OCI-LY7 (cell line): Measurements from ENCODE around the gene NEUROD2. TPM values are rescaled to one million over a fixed set of nuclear protein-coding genes. Genes with fewer than 3 reads are reported as not detected.
A peak's percentile ranks its signal among the peaks of the same experiment; 100 is the strongest.

Experiments used
- BruUV-seq: library from RNA; stranded (reverse); fragments of 400-500 nt; replicated peaks from 2 replicates; lab custom pipeline; 2021; lab: Mats Ljungman, UMichigan
- CTCF ChIA-PET: fragments of 300-600 bp; sonication (Branson Sonifier 250); formaldehyde crosslinking; loops from one replicate; lab custom pipeline; 2022; ENCODE audit warnings: antibody characterized with exemption; ENCODE audit not compliant: unreplicated experiment; lab: Charles Lee
- POLR2A ChIA-PET: fragments of 300-600 bp; sonication (Branson Sonifier 250); formaldehyde crosslinking; loops from one replicate; lab custom pipeline; 2022; ENCODE audit warnings: antibody characterized with exemption; lab: Charles Lee
- DNase-seq: peaks from one replicate; pipeline ENCODE4 v3.0.0-alpha.2; 2015; ENCODE audit warnings: low spot score
- H2AFZ ChIP-seq: fragments of 200-600 bp; sonication (generic), shearing (Covaris generic); 2 replicates; pipeline ENCODE4 v1.6.1; 2014; ENCODE audit warnings: mild to moderate bottlenecking, antibody characterized with exemption, low read length, moderate library complexity
- H3K27ac ChIP-seq: fragments of 200-600 bp; sonication (generic); 2 replicates; pipeline ENCODE4 v1.5.1; 2014; ENCODE audit warnings: mixed run types, low read depth, mild to moderate bottlenecking, moderate library complexity, low read length, inconsistent platforms; ENCODE audit not compliant: poor library complexity, severe bottlenecking
- H3K36me3 ChIP-seq: fragments of 200-600 bp; sonication (generic); 2 replicates; pipeline ENCODE4 v1.6.1; 2014; ENCODE audit warnings: mild to moderate bottlenecking, antibody characterized with exemption, low read length, moderate library complexity, mixed read lengths; ENCODE audit not compliant: insufficient read depth
- H3K4me1 ChIP-seq: fragments of 200-600 bp; sonication (generic); 2 replicates; pipeline ENCODE4 v1.5.1; 2014; ENCODE audit warnings: mild to moderate bottlenecking, low read length; ENCODE audit not compliant: insufficient read depth, poor library complexity, severe bottlenecking
- H3K4me2 ChIP-seq: fragments of 200-600 bp; sonication (generic); 2 replicates; pipeline ENCODE4 v1.6.1; 2014; ENCODE audit warnings: mild to moderate bottlenecking, low read length
- H3K4me3 ChIP-seq: fragments of 200-600 bp; sonication (generic); 2 replicates; pipeline ENCODE4 v1.5.1; 2014; ENCODE audit warnings: mild to moderate bottlenecking, low read depth, low read length; ENCODE audit not compliant: poor library complexity, severe bottlenecking
- H3K79me2 ChIP-seq: fragments of 200-600 bp; sonication (generic); 2 replicates; pipeline ENCODE4 v1.6.1; 2016; ENCODE audit warnings: low read depth, mild to moderate bottlenecking, low read length, moderate library complexity, mixed read lengths; ENCODE audit not compliant: insufficient read depth
- H3K9me2 ChIP-seq: fragments of 200-600 bp; sonication (generic); 2 replicates; pipeline ENCODE4 v1.6.1; 2016; ENCODE audit warnings: mild to moderate bottlenecking, low read length, mixed read lengths; ENCODE audit not compliant: insufficient read depth
- H3K9me3 ChIP-seq: fragments of 200-600 bp; sonication (generic); 2 replicates; pipeline ENCODE4 v1.6.1; 2014; ENCODE audit warnings: mild to moderate bottlenecking, mixed run types, low read length, mixed read lengths
- H4K20me1 ChIP-seq: fragments of 200-600 bp; sonication (generic); 2 replicates; pipeline ENCODE4 v1.6.1; 2014; ENCODE audit warnings: mild to moderate bottlenecking, antibody characterized with exemption, low read length, moderate library complexity, mixed read lengths; ENCODE audit not compliant: insufficient read depth
- EZH2phosphoT487 ChIP-seq: fragments of 200-600 bp; sonication (generic); IDR thresholded peaks from 2 replicates; pipeline ENCODE4 v1.6.1; 2018; ENCODE audit warnings: low read depth, borderline replicate concordance, mild to moderate bottlenecking, mixed run types, antibody characterized with exemption, low read length, moderate library complexity, mixed read lengths
- intact Hi-C: fragments of 100-400 bp; cut with micrococcal nuclease; formaldehyde crosslinking; loops from one replicate; pipeline ENCODE4 v1.10.0; 2022; ENCODE audit not compliant: unreplicated experiment
- total RNA-seq, 2 experiments: library from RNA; depleted of rRNA in 1 of 2; stranded (reverse); fragments of >200 nt in 1 of 2; shearing (Covaris generic) in 1 of 2; gene quantifications; 2 replicates each; pipeline ENCODE4 v1.2.3, GENCODE V29; 2014 to 2022
- TF ChIP-seq, protein P1 (sequence below): fragments of 200-600 bp; sonication (generic); conservative IDR thresholded peaks from 2 replicates; pipeline ENCODE4 v1.5.1; 2014; ENCODE audit warnings: mild to moderate bottlenecking, antibody characterized with exemption, low read length, moderate library complexity, mixed read lengths

NEUROD2 gene
- total RNA-seq, 2 experiments from 2014 or later = not detected

DNA sequence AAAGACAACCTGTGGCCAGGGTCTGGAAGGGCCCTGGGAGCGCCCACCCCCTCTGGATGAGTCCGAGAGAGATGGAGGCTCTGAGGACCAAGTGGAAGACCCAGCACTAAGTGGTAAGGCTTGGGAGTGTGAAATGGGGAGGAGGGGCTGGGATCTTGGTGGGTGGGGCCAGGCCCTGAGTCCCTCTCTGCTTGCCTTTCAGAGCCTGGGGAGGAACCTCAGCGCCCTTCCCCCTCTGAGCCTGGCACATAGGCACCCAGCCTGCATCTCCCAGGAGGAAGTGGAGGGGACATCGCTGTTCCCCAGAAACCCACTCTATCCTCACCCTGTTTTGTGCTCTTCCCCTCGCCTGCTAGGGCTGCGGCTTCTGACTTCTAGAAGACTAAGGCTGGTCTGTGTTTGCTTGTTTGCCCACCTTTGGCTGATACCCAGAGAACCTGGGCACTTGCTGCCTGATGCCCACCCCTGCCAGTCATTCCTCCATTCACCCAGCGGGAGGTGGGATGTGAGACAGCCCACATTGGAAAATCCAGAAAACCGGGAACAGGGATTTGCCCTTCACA, 28.0 kb upstream of the NEUROD2 start:
- ChIA-PET POLR2A (no interaction called here), CTCF (no interaction called here)
- intact Hi-C loops = no loop called here
- DNase-seq = no peak
- Histone ChIP-seq H3K4me2 (peak overlapping the region; percentile 95), H3K4me1 (peaks cover 36% of the 10 kb centered on the region), H3K9me2 (no peaks in the 10 kb centered on the region), H4K20me1 (peaks cover 8% of the 10 kb centered on the region; the same call in 1 of the 2 replicates), H3K4me3 (no peak overlapping the region), H3K79me2 (peaks cover 20% of the 10 kb centered on the region), H2AFZ (no peak overlapping the region), H3K9me3 (no peaks in the 10 kb centered on the region), H3K27ac (no peak overlapping the region), H3K36me3 (no peaks in the 10 kb centered on the region)
- no peak for TF ChIP-seq EZH2phosphoT487
- TF ChIP-seq, protein P1, sequence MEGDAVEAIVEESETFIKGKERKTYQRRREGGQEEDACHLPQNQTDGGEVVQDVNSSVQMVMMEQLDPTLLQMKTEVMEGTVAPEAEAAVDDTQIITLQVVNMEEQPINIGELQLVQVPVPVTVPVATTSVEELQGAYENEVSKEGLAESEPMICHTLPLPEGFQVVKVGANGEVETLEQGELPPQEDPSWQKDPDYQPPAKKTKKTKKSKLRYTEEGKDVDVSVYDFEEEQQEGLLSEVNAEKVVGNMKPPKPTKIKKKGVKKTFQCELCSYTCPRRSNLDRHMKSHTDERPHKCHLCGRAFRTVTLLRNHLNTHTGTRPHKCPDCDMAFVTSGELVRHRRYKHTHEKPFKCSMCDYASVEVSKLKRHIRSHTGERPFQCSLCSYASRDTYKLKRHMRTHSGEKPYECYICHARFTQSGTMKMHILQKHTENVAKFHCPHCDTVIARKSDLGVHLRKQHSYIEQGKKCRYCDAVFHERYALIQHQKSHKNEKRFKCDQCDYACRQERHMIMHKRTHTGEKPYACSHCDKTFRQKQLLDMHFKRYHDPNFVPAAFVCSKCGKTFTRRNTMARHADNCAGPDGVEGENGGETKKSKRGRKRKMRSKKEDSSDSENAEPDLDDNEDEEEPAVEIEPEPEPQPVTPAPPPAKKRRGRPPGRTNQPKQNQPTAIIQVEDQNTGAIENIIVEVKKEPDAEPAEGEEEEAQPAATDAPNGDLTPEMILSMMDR = no peak
- no TSS peak for BruUV-seq

DNA sequence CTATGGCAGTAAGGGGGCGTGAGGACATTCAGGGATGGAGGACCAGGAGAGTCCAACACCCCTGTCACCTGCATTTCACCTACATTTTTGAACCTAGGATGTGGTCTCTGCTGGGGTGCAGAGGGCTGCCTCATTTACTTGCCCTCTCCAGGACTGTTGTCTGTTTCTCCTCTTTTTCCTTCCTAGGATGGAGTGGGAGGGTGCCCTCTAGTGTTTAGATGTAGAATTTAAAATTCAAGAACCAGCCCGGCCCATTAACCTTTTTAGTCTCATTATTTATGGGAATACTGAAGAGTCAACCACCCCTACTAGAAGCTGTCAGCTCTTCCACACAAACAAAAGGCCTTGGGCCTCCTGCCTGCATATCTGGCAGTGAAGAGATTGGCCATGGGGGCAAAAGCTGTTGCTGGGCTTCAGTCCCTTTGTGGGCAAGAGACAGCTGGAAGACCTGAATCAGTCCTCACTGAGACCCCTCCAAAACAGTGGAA, 26.7 kb upstream of the NEUROD2 start:
- no peaks in the 10 kb centered on the region for H3K9me3 ChIP-seq
- H3K4me3 ChIP-seq = no peak overlapping the region
- H3K9me2 ChIP-seq = no peaks in the 10 kb centered on the region
- H4K20me1 ChIP-seq = peaks cover 8% of the 10 kb centered on the region; the same call in 1 of the 2 replicates
- H3K4me2 ChIP-seq = no peak overlapping the region
- peaks cover 20% of the 10 kb centered on the region for H3K79me2 ChIP-seq
- no peak overlapping the region for H2AFZ ChIP-seq
- intact Hi-C loops = no loop called here
- no peak overlapping the region for H3K27ac ChIP-seq
- peaks cover 33% of the 10 kb centered on the region for H3K4me1 ChIP-seq
- DNase-seq = peak; percentile 62
- no peaks in the 10 kb centered on the region for H3K36me3 ChIP-seq
- TF ChIP-seq, protein P1 = peak; percentile 98
- TF ChIP-seq EZH2phosphoT487 = no peak
- ChIA-PET POLR2A (no interaction called here), CTCF (interaction anchor here (1.2 kb wide), 1 partner anchor 11 kb away, joined by 4 read pairs; no protein-coding TSS in a partner anchor)
- BruUV-seq = no TSS peak

DNA sequence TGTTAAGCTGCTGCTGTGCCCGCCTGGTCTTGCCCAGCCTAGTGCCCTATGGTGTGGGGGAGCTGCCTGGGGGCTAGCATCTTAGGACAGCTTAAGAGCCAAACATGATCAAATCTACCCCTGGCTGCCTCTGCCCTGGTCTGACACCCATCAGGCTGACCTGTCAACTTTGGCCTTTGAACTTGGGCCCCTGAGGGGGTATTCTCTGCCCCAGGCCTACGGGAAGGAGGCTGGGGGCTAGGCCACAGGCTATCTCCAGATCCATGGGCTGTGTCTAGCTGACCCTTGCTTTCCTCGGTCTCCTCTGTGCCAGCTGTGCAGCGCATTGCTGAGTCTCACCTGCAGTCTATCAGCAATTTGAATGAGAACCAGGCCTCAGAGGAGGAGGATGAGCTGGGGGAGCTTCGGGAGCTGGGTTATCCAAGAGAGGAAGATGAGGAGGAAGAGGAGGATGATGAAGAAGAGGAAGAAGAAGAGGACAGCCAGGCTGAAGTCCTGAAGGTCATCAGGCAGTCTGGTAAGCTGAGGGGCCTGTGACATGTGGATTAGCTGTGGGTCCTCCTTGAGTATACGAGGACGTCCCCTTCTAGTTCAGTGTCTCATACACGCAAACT, 26.0 kb upstream of the NEUROD2 start:
- Histone ChIP-seq H3K36me3 (no peaks in the 10 kb centered on the region), H3K4me2 (no peak overlapping the region), H3K9me2 (no peaks in the 10 kb centered on the region), H2AFZ (no peak overlapping the region), H3K27ac (no peak overlapping the region), H3K4me1 (peaks cover 35% of the 10 kb centered on the region), H4K20me1 (peaks cover 8% of the 10 kb centered on the region; the same call in 1 of the 2 replicates), H3K4me3 (no peak overlapping the region), H3K79me2 (peaks cover 13% of the 10 kb centered on the region), H3K9me3 (no peaks in the 10 kb centered on the region)
- POLR2A ChIA-PET = interaction anchor here (0.6 kb wide), 1 partner anchor 210 kb away, joined by 4 read pairs; no protein-coding TSS in a partner anchor
- no TSS peak for BruUV-seq
- DNase-seq = no peak
- intact Hi-C loops = no loop called here
- CTCF ChIA-PET = interaction anchor here (0.6 to 1.2 kb wide), 2 partner anchors 10 to 241 kb away, joined by 3 to 4 read pairs; no protein-coding TSS in a partner anchor
- TF ChIP-seq, protein P1 = no peak
- TF ChIP-seq EZH2phosphoT487 = no peak
